Ovary (tissue), 3 donors: ENCODE results near the gene DAAM2.

ENCODE experiments used
- CTCF ChIP-seq, 3 donors: fragments of 450-650 bp in 2 of 3; fragments of 200-600 bp in 1 of 3; IDR thresholded peaks; one replicate each; pipeline versions ENCODE4 v1.5.1 to v1.8.0; 2016 to 2022; ENCODE audit warnings: antibody characterized with exemption in 3 of 3, mild to moderate bottlenecking in 1 of 3
- POLR2A ChIP-seq: fragments of 450-650 bp; IDR thresholded peaks from one replicate; pipeline ENCODE4 v1.6.1; 2017; ENCODE audit warnings: antibody characterized with exemption, mild to moderate bottlenecking, moderate library complexity
- donor health status: DM: no; HTN: no; CAD: no.

- TF ChIP-seq POLR2A = no peak
- TF ChIP-seq CTCF (IDR thresholded peaks at IDR 0.05) = no peak
Measured at GRCh38 chr6:39852324-39852723, 60.1 kb downstream of the DAAM2 start.
